DLD1 (cell line): ENCODE measurements around the gene UBE2G2.

Source experiments
- in situ Hi-C: cut with HindIII; loops from 2 replicates; pipeline ENCODE4 v1.10.0; 2017; ENCODE audit warnings: low sequenced_read_pairs

UBE2G2 gene

GRCh38 chr21:44732956-44733355 lies 68.7 kb downstream of the UBE2G2 start:
- in situ Hi-C loops = no loop called here

- in situ Hi-C loops = no loop called here
These were observed 69.4 kb downstream of the UBE2G2 start for GRCh38 chr21:44732263-44732662.

GRCh38 chr21:44730951-44731579 lies 70.6 kb downstream of the UBE2G2 start:
- in situ Hi-C loops = no loop called here

DNA sequence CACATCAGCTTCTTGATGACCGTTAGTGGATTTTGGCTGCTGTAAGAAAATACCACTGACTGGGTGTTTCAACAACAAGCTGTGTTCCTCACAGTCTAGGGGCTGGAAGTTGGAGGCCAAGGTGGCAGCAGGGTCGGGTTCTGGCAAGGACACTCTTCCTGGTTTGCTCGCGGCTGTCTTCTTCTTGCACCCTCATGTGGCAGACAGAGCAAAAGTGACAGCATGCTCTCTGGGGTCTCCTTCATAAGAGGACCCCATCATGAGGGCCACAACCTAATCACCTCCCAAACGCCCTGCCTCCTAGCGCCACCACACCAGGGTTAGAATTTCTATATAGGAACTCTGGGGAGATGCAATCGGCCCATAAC lies 71.6 kb downstream of the UBE2G2 start:
- in situ Hi-C loops = no loop called here

DNA sequence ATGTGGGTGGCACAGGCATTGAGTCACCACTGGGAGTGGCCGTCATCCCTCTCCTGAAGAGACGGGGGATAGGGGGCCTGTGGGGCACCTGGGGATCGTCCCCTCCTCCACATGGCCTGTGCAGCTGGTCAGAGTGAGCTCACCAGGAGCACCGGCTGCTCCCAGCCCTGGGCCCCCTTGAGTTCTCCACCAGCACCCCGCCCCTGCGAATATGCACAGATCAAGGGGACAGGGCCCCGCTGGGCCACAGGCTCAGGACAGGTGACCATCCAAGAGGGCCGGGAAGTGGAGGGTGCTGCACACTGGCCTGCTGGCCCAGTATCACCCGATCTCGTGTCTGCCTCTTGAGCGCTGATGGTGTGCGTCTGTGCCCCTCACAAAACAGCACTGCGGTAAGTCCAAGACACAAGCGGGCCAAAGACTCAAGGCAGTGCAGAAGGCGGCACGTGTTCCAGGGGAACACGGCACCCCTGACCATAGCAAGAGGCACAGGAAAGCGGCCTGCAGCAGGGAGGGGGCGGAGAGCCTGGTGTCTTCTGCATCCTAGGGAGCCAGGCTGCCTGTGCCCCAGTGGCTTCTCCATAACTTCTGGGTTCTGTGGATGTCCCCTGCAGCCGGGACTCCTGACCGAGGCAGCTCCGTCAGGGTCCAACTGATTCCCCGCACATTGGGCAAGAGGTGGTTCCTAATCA lies 72.1 kb downstream of the UBE2G2 start:
- in situ Hi-C loops = no loop called here

DNA sequence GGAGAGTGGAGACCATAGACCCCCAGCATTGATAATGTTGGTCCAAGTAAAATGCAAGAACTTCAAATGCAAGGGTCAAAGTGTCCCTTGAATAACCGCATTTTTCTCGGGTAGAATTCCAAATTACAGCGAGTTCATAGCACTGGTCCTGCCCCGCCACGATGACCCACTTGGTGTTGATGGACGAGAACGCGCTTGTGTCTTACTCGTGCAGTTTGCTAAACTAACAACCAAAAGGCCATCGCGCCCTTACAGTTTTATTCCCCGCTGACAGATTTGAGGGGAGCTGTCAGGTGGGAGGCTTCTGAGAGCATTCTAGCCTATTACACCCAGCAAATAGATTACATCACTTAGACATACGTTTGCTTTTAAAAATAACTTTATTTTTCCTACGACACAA lies 72.9 kb downstream of the UBE2G2 start:
- in situ Hi-C loops = no loop called here

DNA sequence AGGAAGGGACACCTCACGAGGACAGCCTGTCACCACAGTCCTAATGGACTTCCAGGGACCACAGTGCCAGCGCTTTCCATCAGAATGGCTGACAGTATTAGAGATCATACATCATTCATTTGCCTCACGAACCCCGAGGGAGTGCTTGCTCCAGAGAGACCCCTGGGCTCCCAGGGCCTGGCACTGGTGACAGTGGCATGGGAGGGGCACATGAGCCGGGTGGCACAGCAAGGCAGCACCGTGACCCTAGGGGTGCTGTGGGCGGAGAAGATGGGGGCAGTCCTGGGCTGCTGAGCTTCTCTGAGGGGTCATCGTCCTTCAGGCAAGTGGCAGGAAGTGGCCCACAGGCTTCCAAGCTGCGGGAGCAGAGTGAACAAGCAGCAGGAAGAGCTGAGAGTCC lies 73.9 kb downstream of the UBE2G2 start:
- in situ Hi-C loops = no loop called here

DNA sequence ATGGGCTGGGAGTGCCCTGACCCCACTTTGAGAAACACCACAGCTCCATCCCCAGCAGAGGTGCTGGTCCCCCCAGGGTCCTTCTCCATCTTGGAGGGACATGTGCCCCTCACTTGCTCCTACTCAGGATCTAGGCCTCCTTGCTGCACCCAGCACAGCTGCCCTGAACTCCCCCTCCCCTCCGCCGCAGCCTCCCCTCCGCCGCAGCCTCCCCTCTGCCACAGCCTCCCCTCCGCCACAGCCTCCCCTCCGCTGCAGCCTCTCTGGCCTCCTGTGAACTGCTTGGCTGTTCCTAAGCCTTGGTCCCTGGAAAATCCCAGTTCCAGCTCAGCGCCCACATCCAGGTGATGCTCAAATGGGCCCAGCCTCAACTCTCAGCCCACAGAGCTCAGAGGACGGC lies 74.3 kb downstream of the UBE2G2 start:
- in situ Hi-C loops = no loop called here

DNA sequence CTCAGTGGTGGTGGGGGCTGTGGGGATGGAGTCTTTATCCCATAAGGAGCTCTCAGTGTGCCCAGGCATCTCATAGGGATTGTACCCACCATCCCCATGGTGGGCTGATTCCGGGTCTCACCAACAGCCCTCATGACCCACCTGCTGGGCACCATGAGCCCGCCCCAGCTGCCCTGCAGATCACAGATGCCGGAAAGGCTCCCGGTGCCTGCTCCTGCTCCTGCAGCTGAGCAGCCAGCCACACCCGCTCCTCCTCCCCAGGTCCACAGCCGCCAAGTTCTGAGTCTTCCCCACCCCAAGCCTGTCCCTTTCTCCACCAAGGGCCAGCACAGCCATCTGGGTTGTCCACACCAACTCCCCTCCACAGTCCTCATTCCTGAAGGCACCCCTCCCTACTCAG lies 74.8 kb downstream of the UBE2G2 start:
- in situ Hi-C loops = no loop called here

- in situ Hi-C loops = no loop called here
These were observed 76.7 kb downstream of the UBE2G2 start for GRCh38 chr21:44724926-44725325.

- in situ Hi-C loops = no loop called here
These were observed 77.4 kb downstream of the UBE2G2 start for GRCh38 chr21:44724196-44724595.

DNA sequence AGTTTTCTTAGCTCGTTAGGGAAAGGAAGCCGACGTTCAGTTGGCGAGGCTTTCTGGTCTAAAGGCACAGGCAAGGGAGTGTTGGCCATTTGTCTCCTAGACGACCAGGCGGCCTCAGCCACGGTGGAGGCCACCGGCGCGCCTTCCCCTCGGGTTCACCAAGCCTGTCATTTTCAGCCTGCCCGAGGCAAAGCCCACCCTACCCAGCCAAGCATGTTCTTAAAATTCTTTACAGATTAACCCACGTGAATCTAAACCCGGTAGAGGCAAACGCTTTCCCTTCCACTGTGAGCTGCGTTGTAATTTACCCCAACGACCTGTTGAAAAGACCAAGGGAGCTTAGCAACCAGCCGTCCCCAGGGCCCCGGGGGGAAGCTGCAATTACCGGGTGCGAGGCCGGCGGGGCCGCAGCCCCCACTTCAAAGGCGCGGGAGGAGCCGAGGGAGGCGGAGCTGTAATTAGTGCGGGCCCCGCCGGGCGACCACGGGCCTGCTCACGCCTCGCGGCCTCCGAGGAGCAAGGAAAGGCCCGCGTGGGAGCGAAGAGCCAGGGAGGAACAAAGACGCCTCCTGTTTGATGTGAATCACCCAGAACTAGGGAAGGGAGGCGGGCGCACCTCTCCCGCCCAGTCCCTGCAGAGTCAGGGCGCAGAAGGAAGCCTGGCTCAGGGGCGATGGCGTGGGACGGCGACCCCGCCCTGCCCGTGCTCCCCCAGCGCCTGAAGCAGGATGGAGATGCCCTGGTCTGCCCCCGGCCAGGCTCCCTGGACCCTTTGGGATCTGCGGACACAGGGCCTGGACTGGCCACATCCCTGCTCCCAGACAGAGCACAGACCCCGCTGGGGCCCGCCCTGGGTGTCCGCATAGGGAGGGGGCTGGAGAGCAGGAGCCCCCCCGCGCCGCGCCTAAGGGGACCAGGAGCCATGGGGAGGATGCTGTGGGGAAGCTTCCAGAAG lies 78.2 kb downstream of the UBE2G2 start:
- in situ Hi-C loops = no loop called here

GRCh38 chr21:44722731-44723130 lies 78.9 kb downstream of the UBE2G2 start:
- in situ Hi-C loops = no loop called here

DNA sequence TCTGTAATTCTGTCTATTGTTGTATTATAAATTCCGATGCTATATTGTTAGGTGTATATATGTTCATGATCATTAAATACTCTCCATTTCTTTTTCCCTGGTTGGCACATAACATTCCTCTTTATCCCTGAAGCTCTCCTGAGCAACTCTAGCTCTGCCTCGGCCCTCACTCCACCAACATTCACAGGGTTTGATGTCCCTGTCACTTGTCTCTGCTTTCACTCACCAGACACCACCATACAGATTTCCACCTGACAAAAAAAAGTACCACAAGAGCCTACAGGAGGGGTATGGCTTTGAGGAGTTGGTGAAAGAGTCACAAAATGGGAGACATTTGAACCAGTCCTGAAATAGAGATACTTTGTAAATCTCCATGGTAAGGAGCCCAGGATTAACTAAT lies 81.5 kb downstream of the UBE2G2 start:
- in situ Hi-C loops = no loop called here
